ENCODE results near the gene EMSY.

DNA sequence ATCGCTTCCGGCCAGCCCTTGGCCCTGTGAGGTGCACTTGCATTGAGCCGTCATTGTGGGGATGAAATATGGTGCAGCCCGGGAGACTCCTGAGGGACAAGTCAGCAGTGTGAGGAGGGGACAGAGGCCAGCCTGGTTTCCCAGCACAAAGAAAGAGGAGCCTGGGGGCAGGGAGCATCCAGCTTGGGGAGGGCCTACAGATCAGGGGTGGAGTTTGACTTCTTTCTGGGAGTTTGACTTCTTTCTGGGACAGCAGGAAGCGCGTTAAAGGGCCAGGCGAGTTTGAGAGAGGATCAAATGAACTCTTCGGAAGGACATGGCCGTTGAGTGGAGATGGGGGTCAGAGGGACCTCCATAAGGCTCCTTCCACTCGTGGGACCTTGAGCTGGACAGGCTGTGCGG lies 133.8 kb downstream of the EMSY start:
- TF ChIP-seq GTF2F1 (IDR thresholded peaks at IDR 0.05; ENCODE audit: borderline replicate concordance, low read depth, low read length) = no peak
- no peak for TF ChIP-seq ZNF274 (IDR thresholded peaks at IDR 0.05; ENCODE audit: borderline replicate concordance, extremely low read depth, low read length)
